GM04503 (cell line): ENCODE data around the gene RPTOR.
A peak's percentile ranks its signal among the peaks of the same experiment; 100 is the strongest.

Source experiments
- DNase-seq: peaks from one replicate; pipeline ENCODE4 v3.0.0-alpha.2; 2012; ENCODE audit warnings: low read depth

Gene RPTOR

DNA sequence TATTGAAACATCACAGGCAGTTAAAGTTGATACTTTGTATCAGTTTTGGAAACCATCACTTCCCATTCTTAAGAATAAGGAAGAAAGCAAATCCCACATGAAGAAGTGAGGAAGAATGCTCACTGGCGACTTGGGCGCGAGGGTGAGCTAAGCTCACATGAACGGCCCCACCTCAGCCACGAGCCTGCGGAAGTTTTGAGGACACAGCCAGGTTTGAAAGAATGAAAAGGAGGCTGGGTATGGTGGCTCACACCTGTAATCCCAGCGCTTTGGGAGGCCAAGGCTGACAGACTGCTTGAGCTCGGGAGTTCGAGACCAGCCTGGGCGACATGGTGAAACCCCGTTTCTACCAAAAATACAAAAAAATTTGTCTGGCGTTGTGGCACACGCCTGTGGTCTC is 336.7 kb downstream of the RPTOR start:
- DNase-seq: no peak

DNA sequence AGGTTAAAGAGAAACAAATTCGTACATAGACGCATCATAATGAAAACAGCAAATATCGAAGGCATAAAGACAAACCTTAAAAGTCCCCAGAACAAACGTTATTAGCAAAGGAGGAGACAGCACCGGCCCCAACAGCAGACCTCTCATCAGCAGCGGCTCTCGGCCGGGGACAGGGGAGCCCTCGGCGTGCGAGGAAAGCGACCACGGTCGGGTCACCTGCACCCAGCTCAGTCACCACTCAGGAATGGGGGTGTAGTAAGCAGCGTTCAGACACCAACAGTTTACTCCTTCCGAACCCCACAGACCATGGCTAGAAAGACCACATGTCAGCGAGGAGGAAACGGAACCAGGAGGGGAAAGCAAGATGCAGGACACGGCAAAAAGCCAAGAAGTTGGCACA is 337.7 kb downstream of the RPTOR start:
- DNase-seq: no peak

DNA sequence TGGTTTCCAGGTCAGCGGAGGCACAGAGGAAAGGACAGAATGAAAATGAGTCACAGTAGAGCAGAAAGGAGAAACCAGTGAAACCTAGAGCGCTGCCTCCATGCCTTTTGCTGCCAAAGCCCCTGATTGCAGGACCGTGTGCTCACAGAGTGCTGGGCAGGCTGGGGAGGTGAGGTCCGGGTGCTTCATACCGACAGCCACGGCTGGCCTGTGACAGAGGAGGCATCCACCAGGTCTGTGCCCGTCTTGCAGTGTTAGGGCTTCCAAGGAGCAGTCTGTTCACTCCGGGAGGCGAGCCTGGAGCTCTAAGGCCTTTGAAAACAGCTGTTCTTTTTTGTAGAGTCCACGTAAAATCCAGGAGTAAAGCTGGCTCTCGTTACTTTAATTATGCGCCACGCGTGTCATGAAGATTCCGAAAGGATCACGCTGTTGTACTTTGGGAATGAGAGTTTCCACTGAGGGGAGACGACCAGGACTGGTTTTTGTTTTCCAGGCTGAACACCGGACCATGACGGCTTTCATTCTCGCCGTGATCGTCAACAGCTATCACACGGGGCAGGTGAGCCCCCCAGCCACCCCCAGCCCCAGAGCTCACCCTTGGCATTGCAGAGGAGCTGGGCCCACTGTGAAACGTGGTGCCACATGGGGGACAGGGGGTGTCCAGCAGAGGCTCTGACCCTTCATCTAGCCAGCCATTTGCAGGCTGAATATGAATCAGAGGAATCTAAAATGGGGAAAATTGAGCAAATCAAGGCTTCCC is 338.5 kb downstream of the RPTOR start:
- DNase-seq: no peak

GRCh38 chr17:80883831-80884735 is 339.4 kb downstream of the RPTOR start:
- DNase-seq: no peak

DNA sequence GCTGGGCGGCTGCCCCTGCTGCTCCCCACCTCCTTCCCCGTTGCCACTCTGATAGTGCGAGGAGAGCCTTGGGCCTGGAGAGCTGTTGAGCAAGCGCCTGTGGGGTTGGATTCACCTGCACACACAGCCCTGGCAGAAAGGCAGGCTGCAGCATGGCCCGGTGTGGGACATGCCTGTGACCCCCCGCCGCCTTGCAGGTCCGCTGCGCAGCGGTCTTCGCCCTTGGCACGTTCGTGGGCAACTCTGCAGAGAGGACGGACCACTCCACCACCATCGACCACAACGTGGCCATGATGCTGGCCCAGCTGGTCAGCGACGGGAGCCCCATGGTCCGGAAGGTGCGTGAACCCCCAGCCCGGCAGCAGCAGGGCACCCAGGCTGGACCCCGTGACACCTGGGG is 340.2 kb downstream of the RPTOR start:
- no peak for DNase-seq

- DNase-seq: no peak
Observed at GRCh38 chr17:80885947-80886582, 341.4 kb downstream of the RPTOR start.

GRCh38 chr17:80886641-80887573 is 342.3 kb downstream of the RPTOR start:
- DNase-seq: no peak

- DNase-seq: no peak
Observed at GRCh38 chr17:80887639-80888175, 343.1 kb downstream of the RPTOR start.

DNA sequence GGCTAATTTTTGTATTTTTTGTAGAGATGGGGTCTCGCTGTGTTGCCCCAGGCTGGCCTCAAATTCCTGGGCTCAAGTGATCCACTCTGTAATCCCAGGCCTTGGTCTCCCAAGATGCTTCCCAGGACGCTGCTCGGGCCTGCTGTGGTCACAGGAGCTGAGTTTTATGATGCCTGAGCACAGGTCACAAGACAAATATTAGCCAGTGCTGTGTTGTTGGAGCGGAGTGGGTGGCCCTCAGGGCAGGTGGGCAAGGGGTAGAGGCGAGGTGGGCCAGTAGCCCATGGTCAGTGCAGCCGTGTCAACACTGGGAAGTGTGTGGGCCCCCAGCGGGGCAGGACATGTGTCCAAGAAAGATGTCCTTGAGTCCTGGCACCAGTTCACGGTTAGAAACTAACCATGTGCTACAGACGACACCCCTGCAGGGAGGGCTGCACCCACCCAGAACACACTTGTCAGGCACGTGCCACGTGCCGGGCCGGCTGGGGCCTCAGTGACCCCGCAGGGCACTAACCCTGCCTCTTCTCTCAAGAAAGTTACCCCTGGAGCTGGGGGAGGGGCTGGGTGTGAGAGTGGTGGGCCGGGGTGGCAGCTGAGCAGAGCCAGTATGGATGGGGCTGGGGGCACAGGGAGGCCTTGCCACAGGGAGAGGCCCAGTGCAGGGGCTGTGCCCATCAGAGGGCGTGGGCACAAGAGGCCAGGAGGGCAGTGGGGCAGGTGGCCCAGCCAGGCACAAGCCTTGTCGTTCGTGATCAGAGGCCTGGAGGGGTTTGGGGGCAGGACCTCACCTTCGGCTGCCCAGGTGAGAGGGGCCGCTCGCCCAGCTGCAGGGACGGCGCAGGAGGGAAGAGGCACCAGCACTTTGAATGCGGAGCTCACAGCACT is 343.9 kb downstream of the RPTOR start:
- DNase-seq: no peak

- DNase-seq: no peak
Observed at GRCh38 chr17:80889231-80890195, 344.9 kb downstream of the RPTOR start.

DNA sequence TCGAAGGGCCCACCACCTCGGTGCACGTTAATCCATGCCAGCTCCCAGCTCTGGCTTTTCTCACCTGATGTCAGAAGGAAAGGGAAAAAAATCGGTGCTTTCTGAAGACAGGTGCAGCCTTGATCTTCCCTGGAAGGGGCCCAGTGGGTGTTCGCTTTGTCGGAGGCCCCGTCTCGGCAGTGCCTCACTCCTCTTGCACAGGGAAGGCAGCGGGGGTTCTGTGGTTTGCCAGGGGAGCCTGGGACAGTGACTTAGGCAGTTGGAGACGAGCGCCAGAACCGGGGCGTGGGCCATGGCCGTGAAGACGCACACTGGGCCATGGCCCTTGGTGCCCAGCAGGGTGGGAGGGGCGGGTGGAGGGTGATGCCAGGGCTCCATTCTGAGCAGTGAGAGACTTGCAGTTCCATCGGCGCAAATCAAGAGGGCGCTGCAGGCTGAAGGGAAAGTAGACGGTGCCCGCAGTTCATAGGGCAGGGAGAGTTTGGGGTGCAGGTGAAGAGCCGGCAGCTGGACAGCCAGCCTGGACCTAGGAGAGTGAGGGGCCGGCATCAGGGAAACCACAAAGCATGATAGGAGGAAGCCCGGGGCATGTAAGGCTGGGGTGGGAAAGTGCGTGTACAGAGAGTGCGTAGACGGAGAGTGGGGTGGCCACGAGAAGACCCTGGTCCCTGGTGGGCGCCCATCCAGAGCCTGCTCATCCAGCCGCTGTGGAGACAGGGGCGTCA is 345.7 kb downstream of the RPTOR start:
- no peak for DNase-seq

DNA sequence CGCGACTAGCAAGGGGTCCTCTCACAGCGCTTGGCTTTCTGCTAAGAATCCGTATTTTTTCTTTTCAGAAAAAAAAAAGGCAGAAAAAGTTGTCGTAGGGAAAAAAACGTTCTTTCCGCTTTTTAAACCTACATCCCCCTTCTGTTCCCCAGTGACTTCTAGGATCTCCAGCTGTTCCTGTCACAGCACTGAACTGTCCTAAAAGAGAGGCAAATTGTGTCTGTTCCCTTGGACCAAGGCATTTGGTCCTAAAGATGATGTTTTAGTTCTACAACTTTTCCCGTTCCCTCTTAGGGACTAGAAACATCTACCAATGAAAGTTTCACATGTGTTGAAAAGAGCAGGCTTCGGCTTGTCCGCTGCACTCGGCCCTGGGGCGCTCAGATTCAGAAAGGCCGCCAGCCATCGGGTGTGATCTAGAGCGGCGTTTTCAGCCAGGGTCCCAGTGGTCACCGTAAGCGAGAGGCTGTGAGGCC is 346.3 kb downstream of the RPTOR start:
- DNase-seq: no peak

DNA sequence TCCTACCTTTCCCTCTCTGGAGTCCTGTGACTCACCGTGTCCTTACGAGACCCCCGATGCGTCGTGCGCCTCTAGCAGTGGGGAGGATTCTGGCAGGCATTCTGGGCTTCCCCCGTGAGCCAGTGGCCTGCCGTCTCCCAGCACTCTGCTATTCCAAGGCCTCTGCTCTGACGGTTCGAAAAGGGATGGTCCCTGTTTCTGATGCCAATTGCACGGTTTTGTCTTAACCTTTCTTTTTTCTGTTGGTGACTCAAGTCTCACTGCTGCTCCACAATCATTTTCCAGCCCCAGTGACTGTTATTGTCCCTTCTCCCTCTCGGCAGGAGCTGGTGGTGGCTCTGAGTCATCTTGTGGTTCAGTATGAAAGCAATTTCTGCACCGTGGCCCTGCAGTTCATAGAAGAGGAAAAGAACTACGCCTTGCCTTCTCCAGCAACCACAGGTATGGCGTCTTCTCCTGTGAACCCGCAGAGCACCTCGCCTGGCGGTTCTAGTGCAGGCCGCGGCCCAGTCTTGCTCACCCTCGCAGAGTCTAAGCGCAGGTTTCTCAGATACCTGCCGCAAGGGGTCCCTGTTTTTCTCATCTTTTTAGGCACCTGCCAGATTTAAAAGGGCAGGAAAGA is 346.9 kb downstream of the RPTOR start:
- peak; percentile 74 for DNase-seq

DNA sequence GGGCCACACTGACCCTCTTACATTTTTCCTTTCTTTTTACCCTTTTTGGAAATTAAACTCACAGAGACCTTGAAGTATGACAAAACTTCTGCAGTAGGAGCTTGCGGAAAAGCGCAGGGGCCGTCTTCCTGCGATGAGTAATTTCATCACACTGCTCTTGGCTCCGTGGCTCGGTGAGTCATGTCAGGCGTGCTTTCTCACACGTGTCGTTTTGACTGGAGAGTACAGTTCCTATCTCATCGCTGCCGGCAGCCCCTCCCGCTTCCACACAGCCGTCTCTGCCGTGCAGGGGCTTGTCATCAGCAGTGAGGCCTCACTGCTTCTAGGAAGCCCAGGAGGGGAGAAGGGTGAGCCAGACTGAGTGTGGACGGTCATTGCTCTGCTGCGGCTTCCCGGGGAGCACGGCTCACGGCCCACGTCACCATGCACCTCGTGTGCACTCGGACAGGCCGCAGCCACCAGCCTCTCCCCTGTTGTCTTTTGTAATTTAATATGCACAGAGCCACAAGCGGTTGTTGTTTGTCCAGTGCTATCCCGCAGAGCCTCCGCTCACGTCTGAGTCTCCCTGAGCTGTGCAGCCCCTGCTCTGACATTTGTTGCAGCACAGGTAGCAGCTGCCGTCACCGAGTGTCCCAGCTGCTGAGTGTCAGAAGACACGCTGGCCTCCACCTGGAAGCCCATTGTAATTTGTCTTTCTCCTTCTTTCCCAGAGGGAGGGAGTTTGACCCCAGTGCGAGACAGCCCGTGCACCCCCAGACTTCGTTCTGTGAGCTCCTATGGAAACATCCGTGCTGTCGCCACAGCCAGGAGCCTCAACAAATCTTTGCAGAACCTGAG is 347.6 kb downstream of the RPTOR start:
- peak; percentile 83 for DNase-seq

DNA sequence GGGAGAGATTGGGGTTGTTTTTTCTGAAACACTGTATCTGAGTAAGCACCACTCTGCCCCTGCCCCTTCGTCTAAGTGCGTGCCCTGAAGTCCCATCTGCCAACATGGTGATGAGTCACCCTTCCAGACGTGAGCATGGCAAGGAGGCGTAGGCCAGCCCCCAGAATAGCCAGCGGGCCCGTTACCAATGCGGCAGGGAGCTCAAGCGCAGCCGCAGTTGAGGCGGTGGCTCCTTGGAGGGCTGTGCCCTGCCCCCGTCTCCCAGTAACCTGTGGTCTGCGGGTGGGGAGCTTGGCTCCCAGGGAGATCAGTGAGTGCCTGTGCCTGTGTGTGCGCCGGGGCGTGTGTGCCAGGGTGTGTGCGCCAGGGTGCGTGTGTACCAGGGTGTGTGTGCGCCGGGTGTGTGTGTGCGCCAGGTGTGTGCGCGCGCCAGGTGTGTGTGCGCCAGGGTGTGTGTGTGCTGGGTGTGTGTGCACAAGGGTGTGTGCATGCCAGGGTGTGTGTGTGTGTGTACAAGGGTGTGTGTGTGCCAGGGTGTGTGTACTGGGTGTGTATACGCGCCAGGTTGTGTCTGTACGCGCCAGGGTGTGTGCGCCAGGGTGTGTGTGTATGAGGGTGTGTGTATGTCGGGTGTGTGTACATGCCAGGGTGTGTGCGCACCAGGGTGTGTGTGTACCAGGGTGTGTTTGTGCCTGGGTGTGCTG is 348.4 kb downstream of the RPTOR start:
- DNase-seq: no peak
